NCI-H748 (cell line): ENCODE data around the gene NAV3.
A peak's percentile ranks its signal among the peaks of the same experiment; 100 is the strongest.

ENCODE experiments used
- DNase-seq: peaks from one replicate; lab custom pipeline; 2025; ENCODE audit not compliant: unreplicated experiment; lab: John Stamatoyannopoulos, UW

The NAV3 gene

GRCh38 chr12:77830583-77831351, at the start of gene NAV3:
TSS of gene NAV3 (plus strand) at chr12:77830894. CDS start at chr12:77831462, 568 bp downstream.
- no peak for DNase-seq

GRCh38 chr12:77782034-77782433, 48.7 kb upstream of the NAV3 start:
- DNase-seq, result no peak

- DNase-seq, result no peak
Measured at GRCh38 chr12:77782766-77783165, 47.9 kb upstream of the NAV3 start.

- DNase-seq, result no peak
Measured at GRCh38 chr12:77785211-77785610, 45.5 kb upstream of the NAV3 start.

- no peak for DNase-seq
Measured at GRCh38 chr12:77786675-77787074, 44.0 kb upstream of the NAV3 start.

GRCh38 chr12:77788231-77789168, 42.2 kb upstream of the NAV3 start:
- no peak for DNase-seq

GRCh38 chr12:77795699-77796098, 35.0 kb upstream of the NAV3 start:
- DNase-seq, result no peak

GRCh38 chr12:77796775-77797174, 33.9 kb upstream of the NAV3 start:
- no peak for DNase-seq

- DNase-seq, result no peak
Measured at GRCh38 chr12:77800501-77800900, 30.2 kb upstream of the NAV3 start.

- DNase-seq, result no peak
Measured at GRCh38 chr12:77808534-77808933, 22.2 kb upstream of the NAV3 start.

GRCh38 chr12:77813558-77813957, 17.1 kb upstream of the NAV3 start:
- no peak for DNase-seq

GRCh38 chr12:77814386-77814785, 16.3 kb upstream of the NAV3 start:
- peak; percentile 19 for DNase-seq

- DNase-seq, result no peak
Measured at GRCh38 chr12:77816196-77816595, 14.5 kb upstream of the NAV3 start.

GRCh38 chr12:77817276-77817675, 13.4 kb upstream of the NAV3 start:
- no peak for DNase-seq

GRCh38 chr12:77818351-77818750, 12.3 kb upstream of the NAV3 start:
- DNase-seq, result no peak

- DNase-seq, result no peak
Measured at GRCh38 chr12:77821699-77822203, 8.9 kb upstream of the NAV3 start.

GRCh38 chr12:77833329-77833728, 2.6 kb downstream of the NAV3 start:
- no peak for DNase-seq

- no peak for DNase-seq
Measured at GRCh38 chr12:77834618-77835017, 3.9 kb downstream of the NAV3 start.

- no peak for DNase-seq
Measured at GRCh38 chr12:77835969-77836368, 5.3 kb downstream of the NAV3 start.

- no peak for DNase-seq
Measured at GRCh38 chr12:77837876-77838291, 7.2 kb downstream of the NAV3 start.

GRCh38 chr12:77841521-77841920, 10.8 kb downstream of the NAV3 start:
- peak; percentile 29 for DNase-seq

GRCh38 chr12:77842430-77842829, 11.7 kb downstream of the NAV3 start:
- DNase-seq, result no peak
